HepG2 (cell line): ENCODE measurements around the gene FGF19. TPM values are rescaled to one million over a fixed set of nuclear protein-coding genes. Genes with fewer than 3 reads are reported as not detected.

Source experiments
- ATAC-seq: fragments of 200-7000 bp; cut with Tn5 transposase; 3 replicates; pipeline ENCODE4 v1.9.1; 2020; ENCODE audit warnings: mild to moderate bottlenecking, moderate library complexity
- BruUV-seq: library from RNA; stranded (reverse); fragments of 400-500 nt; replicated peaks from 2 replicates; lab custom pipeline; 2021; lab: Mats Ljungman, UMichigan
- CTCF ChIA-PET: fragments of 300-600 bp; formaldehyde crosslinking; extraction: SDS; loops from one replicate; lab custom pipeline; 2021; ENCODE audit warnings: low total read pairs, inconsistent platforms, low intra/inter-chr PET ratio; lab: Yijun Ruan, JAX
- POLR2A ChIA-PET: fragments of 350-600 bp; sonication (Branson Sonifier 250); formaldehyde crosslinking; loops from one replicate; lab custom pipeline; 2020; ENCODE audit warnings: antibody characterized with exemption, inconsistent platforms; lab: Yijun Ruan, JAX
- DNase-seq: peaks from one replicate; pipeline ENCODE4 v3.0.0-alpha.2; 2015; ENCODE audit warnings: low spot score
- FAIRE-seq: peaks from 3 replicates; lab custom pipeline; 2011; peaks lifted over from hg19 to GRCh38; lab: Jason Lieb, UNC
- H2AFZ ChIP-seq: one replicate; pipeline ENCODE4 v1.6.1; 2011; ENCODE audit warnings: low read length, inconsistent platforms
- H3K27ac ChIP-seq: fragments of 300-600 bp; 3 replicates; pipeline ENCODE4 v1.8.0; 2011; ENCODE audit warnings: mixed run types, mild to moderate bottlenecking, mixed read lengths, low read length, inconsistent platforms; ENCODE audit not compliant: insufficient read depth; ENCODE audit errors: extremely low read length
- H3K27me3 ChIP-seq, 2 experiments: fragments of 200-600 bp in 1 of 2; 2 replicates in 1 of 2; 3 replicates in 1 of 2; pipeline versions ENCODE4 v1.6.0 to v1.8.0; 2011; ENCODE audit warnings: low read length in 2 of 2, mild to moderate bottlenecking in 2 of 2, moderate library complexity in 2 of 2, inconsistent platforms in 1 of 2; ENCODE audit not compliant: insufficient read depth in 2 of 2, control insufficient read depth in 1 of 2
- H3K36me3 ChIP-seq, 2 experiments: fragments of 200-600 bp in 1 of 2; replicated peaks in 1 of 2; 2 replicates in 1 of 2; 3 replicates in 1 of 2; pipeline versions ENCODE4 v1.5.1 to v1.8.0; 2011; ENCODE audit warnings: low read length in 2 of 2, inconsistent platforms in 1 of 2; ENCODE audit not compliant: insufficient read depth in 2 of 2, control insufficient read depth in 1 of 2
- H3K4me1 ChIP-seq: 2 replicates; pipeline ENCODE4 v1.5.1; 2012; ENCODE audit warnings: low read length, inconsistent platforms; ENCODE audit not compliant: insufficient read depth
- H3K4me2 ChIP-seq: 2 replicates; pipeline ENCODE4 v1.6.0; 2011; ENCODE audit warnings: low read depth, low read length, inconsistent platforms
- H3K4me3 ChIP-seq, 3 experiments: fragments of 200-600 bp in 1 of 3; sonication (generic), shearing (Covaris generic) in 1 of 3; replicated peaks in 1 of 3; 2 replicates each; pipeline ENCODE4 v1.5.1; 2011 to 2016; ENCODE audit warnings: low read length in 3 of 3, inconsistent platforms in 2 of 3, low read depth in 2 of 3, mild to moderate bottlenecking in 2 of 3, control low read depth in 1 of 3, mixed read lengths in 1 of 3; ENCODE audit not compliant: insufficient read depth in 1 of 3
- H3K79me2 ChIP-seq: one replicate; pipeline ENCODE4 v1.6.1; 2011; ENCODE audit warnings: low read length, inconsistent platforms; ENCODE audit not compliant: insufficient read depth
- H3K9ac ChIP-seq: 2 replicates; pipeline ENCODE4 v1.6.0; 2011; ENCODE audit warnings: mild to moderate bottlenecking, low read depth, low read length, inconsistent platforms; ENCODE audit not compliant: insufficient read depth
- H3K9me3 ChIP-seq: 2 replicates; pipeline ENCODE4 v1.5.1; 2012; ENCODE audit warnings: mild to moderate bottlenecking, low read length
- H4K20me1 ChIP-seq: 2 replicates; pipeline ENCODE4 v1.6.0; 2011; ENCODE audit warnings: inconsistent platforms, mild to moderate bottlenecking, low read length, moderate library complexity; ENCODE audit not compliant: insufficient read depth
- CBX2 ChIP-seq, 2 experiments: fragments of 200-600 bp in 1 of 2; sonication (generic); formaldehyde crosslinking in 1 of 2; IDR thresholded peaks; 2 replicates each; pipeline versions ENCODE4 v1.7.0 to v1.8.1; 2018 to 2022; ENCODE audit warnings: low read depth in 2 of 2, low read length in 1 of 2, mild to moderate bottlenecking in 1 of 2, missing genetic modification reagents in 1 of 2
- CCDC6 ChIP-seq: sonication (generic); formaldehyde crosslinking; IDR thresholded peaks from 2 replicates; pipeline ENCODE4 v1.8.1; 2022; ENCODE audit warnings: mild to moderate bottlenecking, missing genetic modification reagents, moderate library complexity
- DNMT1 ChIP-seq: sonication (generic); formaldehyde crosslinking; IDR thresholded peaks from 2 replicates; pipeline ENCODE4 v1.5.1; 2020; ENCODE audit warnings: mild to moderate bottlenecking, missing genetic modification reagents
- HNRNPUL1 ChIP-seq: fragments of 200-400 bp; formaldehyde crosslinking; IDR thresholded peaks from 2 replicates; pipeline ENCODE4 v1.6.1; 2017; ENCODE audit warnings: low read depth, mild to moderate bottlenecking, low read length, moderate library complexity
- NFYC ChIP-seq: IDR thresholded peaks from 2 replicates; pipeline ENCODE4 v1.6.1; 2016; ENCODE audit warnings: missing genetic modification reagents, missing compliant biosample characterization
- SIN3B ChIP-seq: fragments of 150-350 bp; IDR thresholded peaks from 2 replicates; pipeline ENCODE4 v1.6.1; 2014; ENCODE audit warnings: low read length
- TMF1 ChIP-seq: sonication (generic); formaldehyde crosslinking; IDR thresholded peaks from 2 replicates; pipeline ENCODE4 v1.8.1; 2022; ENCODE audit warnings: low read depth, missing genetic modification reagents
- ZBTB20 ChIP-seq: sonication (generic); formaldehyde crosslinking; IDR thresholded peaks from 2 replicates; pipeline ENCODE4 v1.8.1; 2023; ENCODE audit warnings: missing genetic modification reagents, low read depth, mild to moderate bottlenecking, borderline replicate concordance
- ZNF12 ChIP-seq: sonication (generic); formaldehyde crosslinking; IDR thresholded peaks from 2 replicates; pipeline ENCODE4 v1.5.0; 2020; ENCODE audit warnings: missing genetic modification reagents
- ZNF143 ChIP-seq: sonication (generic); formaldehyde crosslinking; IDR thresholded peaks from 2 replicates; pipeline ENCODE4 v1.4.0; 2020; ENCODE audit warnings: missing genetic modification reagents
- ZNF562 ChIP-seq: sonication (generic); formaldehyde crosslinking; IDR thresholded peaks from 2 replicates; pipeline ENCODE4 v1.8.0; 2022; ENCODE audit warnings: missing genetic modification reagents, borderline replicate concordance
- ZNF580 ChIP-seq: IDR thresholded peaks from 2 replicates; pipeline ENCODE4 v1.6.1; 2016; ENCODE audit warnings: low read depth, borderline replicate concordance
- ZNF614 ChIP-seq: IDR thresholded peaks from 2 replicates; pipeline ENCODE4 v1.6.1; 2018; ENCODE audit warnings: missing biosample characterization, missing genetic modification reagents, inconsistent platforms, borderline replicate concordance
- WGBS: methylation state at CpG from one replicate; pipeline ENCODE4 v1.1.6; 2017; ENCODE audit warnings: low lambda C conversion rate; 5-methylcytosine and 5-hydroxymethylcytosine counted together
- in situ Hi-C: cut with HindIII; loops from 2 replicates; pipeline ENCODE4 v1.10.0; 2017; ENCODE audit warnings: low pct_unique_long_range_greater_than_20kb; ENCODE audit not compliant: extremely low pct_ligation_motif_present
- intact Hi-C: fragments of 100-400 bp; cut with micrococcal nuclease; formaldehyde crosslinking; loops from one replicate; pipeline ENCODE4 v1.10.0; 2022; ENCODE audit not compliant: unreplicated experiment
- polyA plus RNA-seq, 8 experiments: library from polyadenylated mRNA; depleted of rRNA in 3 of 8; stranded (reverse) in 7 of 8; unstranded in 1 of 8; fragments of >200 nt; fragmentation: Illumina TruSeq in 4 of 8; extraction: Trizol in 4 of 8; gene quantifications; 2 replicates each; pipeline versions ENCODE4 v1.2.1 to v1.2.3, GENCODE V29; 2011 to 2016; ENCODE audit warnings: low read depth in 4 of 8, missing spikeins in 1 of 8, mixed read lengths in 1 of 8; ENCODE audit not compliant: insufficient read depth in 1 of 8
- total RNA-seq, 5 experiments: library from RNA; depleted of rRNA; stranded (reverse); fragments of >200 nt; fragmentation: Illumina TruSeq; extraction: Trizol; gene quantifications; 2 replicates each; pipeline ENCODE4 v1.2.3, GENCODE V29; 2016; ENCODE audit warnings: low read depth in 1 of 5
- TF ChIP-seq, protein P1 (sequence below): sonication (generic); formaldehyde crosslinking; IDR thresholded peaks from 2 replicates; pipeline ENCODE4 v1.4.0; 2020; ENCODE audit warnings: missing genetic modification reagents; ENCODE audit errors: not compliant biosample characterization
- TF ChIP-seq, protein P2 (sequence below): sonication (generic); formaldehyde crosslinking; IDR thresholded peaks from 2 replicates; pipeline ENCODE4 v1.4.0; 2020; ENCODE audit warnings: missing genetic modification reagents, borderline replicate concordance

FGF19 gene
- total and polyA plus RNA-seq, 2 of the 13 experiments (the other 11 are each of a cell fraction or from before 2014, with no cell fraction given) = 0.07 TPM; not detected in 1

- FAIRE-seq (no peak), DNase-seq (no peak), ATAC-seq (no peak)
- H3K9me3 ChIP-seq = no peaks in the 10 kb centered on the region
- no peak overlapping the region for H3K4me3 ChIP-seq
- no peak overlapping the region for H3K4me2 ChIP-seq
- no peak overlapping the region for H3K27ac ChIP-seq
- no peak overlapping the region for H3K9ac ChIP-seq
- peaks cover 40% of the 10 kb centered on the region for H3K4me1 ChIP-seq
- intact Hi-C loops = no loop called here
- WGBS = 72% methylated on average over 5 of the region's 7 CpGs
- peaks cover 0 to 5% of the 10 kb centered on the region in 2 experiments; a peak in 2 of 5 replicates for H3K27me3 ChIP-seq
- no peak overlapping the region for H2AFZ ChIP-seq
- H3K36me3 ChIP-seq = no peaks in the 10 kb centered on the region
- no TSS peak for BruUV-seq
- H3K79me2 ChIP-seq = no peaks in the 10 kb centered on the region
- POLR2A ChIA-PET = no interaction called here
- no peaks in the 10 kb centered on the region for H4K20me1 ChIP-seq
- TF ChIP-seq DNMT1 (no peak), ZNF12 (CRISPR knock-in tag) (peak; percentile 100)
- CTCF ChIA-PET = interaction anchor here (1.8 to 1.9 kb wide), 2 partner anchors 39 to 580 kb away, joined by 9 to 20 read pairs; no protein-coding TSS in a partner anchor
- in situ Hi-C loops = no loop called here
These were observed 21.0 kb downstream of the FGF19 start for GRCh38 chr11:69682681-69683326.

GRCh38 chr11:69682221-69682620, 21.6 kb downstream of the FGF19 start:
- CTCF ChIA-PET = no interaction called here
- H3K4me2 ChIP-seq = no peak overlapping the region
- no peak overlapping the region for H2AFZ ChIP-seq
- H3K9ac ChIP-seq = no peak overlapping the region
- FAIRE-seq (no peak), ATAC-seq (no peak)
- WGBS = 13% methylated on average over 6 of the region's 6 CpGs
- peaks cover 34% of the 10 kb centered on the region for H3K4me1 ChIP-seq
- POLR2A ChIA-PET = no interaction called here
- H3K36me3 ChIP-seq = no peaks in the 10 kb centered on the region
- H3K27me3 ChIP-seq = peaks cover 0 to 5% of the 10 kb centered on the region in 2 experiments; a peak in 2 of 5 replicates
- H3K79me2 ChIP-seq = no peaks in the 10 kb centered on the region
- H4K20me1 ChIP-seq = no peaks in the 10 kb centered on the region
- no peaks in the 10 kb centered on the region for H3K9me3 ChIP-seq
- intact Hi-C loops (no loop called here), in situ Hi-C loops (no loop called here)
- no peak for TF ChIP-seq CBX2 (IDR thresholded peaks at IDR 0.05; ENCODE audit: low read depth, low read length)
- no peak for TF ChIP-seq CBX2 (CRISPR knock-in tag; IDR thresholded peaks at IDR 0.05; ENCODE audit: low read depth)
- no peak for TF ChIP-seq CCDC6 (CRISPR knock-in tag)
- TF ChIP-seq HNRNPUL1 = no peak
- no peak for TF ChIP-seq ZNF614 (CRISPR knock-in tag)
- no peak for TF ChIP-seq SIN3B
- TF ChIP-seq, protein P1, sequence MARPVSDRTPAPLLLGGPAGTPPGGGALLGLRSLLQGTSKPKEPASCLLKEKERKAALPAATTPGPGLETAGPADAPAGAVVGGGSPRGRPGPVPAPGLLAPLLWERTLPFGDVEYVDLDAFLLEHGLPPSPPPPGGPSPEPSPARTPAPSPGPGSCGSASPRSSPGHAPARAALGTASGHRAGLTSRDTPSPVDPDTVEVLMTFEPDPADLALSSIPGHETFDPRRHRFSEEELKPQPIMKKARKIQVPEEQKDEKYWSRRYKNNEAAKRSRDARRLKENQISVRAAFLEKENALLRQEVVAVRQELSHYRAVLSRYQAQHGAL = no peak
- no peak for TF ChIP-seq NFYC (CRISPR knock-in tag)
- TF ChIP-seq ZBTB20 (CRISPR knock-in tag) = no peak
- TF ChIP-seq, protein P2, sequence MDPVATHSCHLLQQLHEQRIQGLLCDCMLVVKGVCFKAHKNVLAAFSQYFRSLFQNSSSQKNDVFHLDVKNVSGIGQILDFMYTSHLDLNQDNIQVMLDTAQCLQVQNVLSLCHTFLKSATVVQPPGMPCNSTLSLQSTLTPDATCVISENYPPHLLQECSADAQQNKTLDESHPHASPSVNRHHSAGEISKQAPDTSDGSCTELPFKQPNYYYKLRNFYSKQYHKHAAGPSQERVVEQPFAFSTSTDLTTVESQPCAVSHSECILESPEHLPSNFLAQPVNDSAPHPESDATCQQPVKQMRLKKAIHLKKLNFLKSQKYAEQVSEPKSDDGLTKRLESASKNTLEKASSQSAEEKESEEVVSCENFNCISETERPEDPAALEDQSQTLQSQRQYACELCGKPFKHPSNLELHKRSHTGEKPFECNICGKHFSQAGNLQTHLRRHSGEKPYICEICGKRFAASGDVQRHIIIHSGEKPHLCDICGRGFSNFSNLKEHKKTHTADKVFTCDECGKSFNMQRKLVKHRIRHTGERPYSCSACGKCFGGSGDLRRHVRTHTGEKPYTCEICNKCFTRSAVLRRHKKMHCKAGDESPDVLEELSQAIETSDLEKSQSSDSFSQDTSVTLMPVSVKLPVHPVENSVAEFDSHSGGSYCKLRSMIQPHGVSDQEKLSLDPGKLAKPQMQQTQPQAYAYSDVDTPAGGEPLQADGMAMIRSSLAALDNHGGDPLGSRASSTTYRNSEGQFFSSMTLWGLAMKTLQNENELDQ (CRISPR knock-in tag) = no peak
- no peak for TF ChIP-seq ZNF143
- TF ChIP-seq ZNF580 (CRISPR knock-in tag) = no peak
- no peak for TF ChIP-seq ZNF562 (CRISPR knock-in tag)
- no peak for TF ChIP-seq TMF1
- TF ChIP-seq, all 625 proteins: peak for 0
- DNase-seq = no peak
- BruUV-seq = no TSS peak
- Histone ChIP-seq H3K4me3 (no peak overlapping the region), H3K27ac (no peak overlapping the region)
